ENCODE data around the gene MGAT5.

- TF ChIP-seq SP1 (CRISPR knock-in tag; conservative IDR thresholded peaks at IDR 0.05): no peak
- TF ChIP-seq CTCF (IDR thresholded peaks at IDR 0.05): no peak
- TF ChIP-seq MAX (CRISPR knock-in tag; IDR thresholded peaks at IDR 0.05): no peak
- no peak for TF ChIP-seq ZNF138 (CRISPR knock-in tag; conservative IDR thresholded peaks at IDR 0.05)
- TF ChIP-seq TP53 (CRISPR knock-in tag; IDR thresholded peaks at IDR 0.05): no peak
- TF ChIP-seq NFE2L1 (CRISPR knock-in tag; IDR thresholded peaks at IDR 0.05): no peak
- no peak for TF ChIP-seq ZNF671 (CRISPR knock-in tag; IDR thresholded peaks at IDR 0.05)
- TF ChIP-seq AR (CRISPR knock-in tag; IDR thresholded peaks at IDR 0.05): no peak
- TF ChIP-seq SMAD4 (CRISPR knock-in tag; IDR thresholded peaks at IDR 0.05): no peak
- no peak for TF ChIP-seq ERG (CRISPR knock-in tag; IDR thresholded peaks at IDR 0.05)
- TF ChIP-seq ZNF121 (CRISPR knock-in tag; IDR thresholded peaks at IDR 0.05): no peak
- no peak for TF ChIP-seq MYBL2 (CRISPR knock-in tag; IDR thresholded peaks at IDR 0.05)
Observed at GRCh38 chr2:134369220-134369902, 115.5 kb downstream of the MGAT5 start.
